Ishikawa (cell line): ENCODE data around the gene FAM83G.
"Not testable (repeated sequence)": the region's sequence is repeated elsewhere in the genome, so short reads cannot be mapped to it uniquely, and the experiment has no call there.

ENCODE experiments used
- CEBPB ChIP-seq: IDR thresholded peaks from 2 replicates; pipeline ENCODE4 v1.6.1; 2012
- CREB1 ChIP-seq: IDR thresholded peaks from 2 replicates; pipeline ENCODE4 v1.6.1; 2012; ENCODE audit warnings: low read depth
- EGR1 ChIP-seq: IDR thresholded peaks from 2 replicates; pipeline ENCODE4 v1.6.1; 2012
- EP300 ChIP-seq: IDR thresholded peaks from 2 replicates; pipeline ENCODE4 v1.6.1; 2012; ENCODE audit warnings: borderline replicate concordance
- FOXM1 ChIP-seq: IDR thresholded peaks from 2 replicates; pipeline ENCODE4 v1.6.1; 2012; ENCODE audit warnings: low read depth, borderline replicate concordance
- RAD21 ChIP-seq: IDR thresholded peaks from 2 replicates; pipeline ENCODE4 v1.6.1; 2012; ENCODE audit warnings: low read depth
- TAF1 ChIP-seq: IDR thresholded peaks from 2 replicates; pipeline ENCODE4 v1.6.1; 2012; ENCODE audit warnings: low read depth, mild to moderate bottlenecking
- TCF12 ChIP-seq: IDR thresholded peaks from 2 replicates; pipeline ENCODE4 v1.6.1; 2012; ENCODE audit warnings: low read depth
- TEAD4 ChIP-seq: IDR thresholded peaks from 2 replicates; pipeline ENCODE4 v1.6.1; 2012
- USF1 ChIP-seq: IDR thresholded peaks from 2 replicates; pipeline ENCODE4 v1.6.1; 2012
- YY1 ChIP-seq: IDR thresholded peaks from 2 replicates; pipeline ENCODE4 v1.6.1; 2012; ENCODE audit warnings: low read depth
- ZBTB7A ChIP-seq: IDR thresholded peaks from 2 replicates; pipeline ENCODE4 v1.6.1; 2012; ENCODE audit warnings: low read depth
- TF ChIP-seq, protein P1 (sequence below): IDR thresholded peaks from 2 replicates; pipeline ENCODE4 v1.6.1; 2012
- TF ChIP-seq, protein P2 (sequence below): IDR thresholded peaks from 2 replicates; pipeline ENCODE4 v1.6.1; 2012; ENCODE audit warnings: low read depth, mild to moderate bottlenecking

Gene FAM83G, protein sequence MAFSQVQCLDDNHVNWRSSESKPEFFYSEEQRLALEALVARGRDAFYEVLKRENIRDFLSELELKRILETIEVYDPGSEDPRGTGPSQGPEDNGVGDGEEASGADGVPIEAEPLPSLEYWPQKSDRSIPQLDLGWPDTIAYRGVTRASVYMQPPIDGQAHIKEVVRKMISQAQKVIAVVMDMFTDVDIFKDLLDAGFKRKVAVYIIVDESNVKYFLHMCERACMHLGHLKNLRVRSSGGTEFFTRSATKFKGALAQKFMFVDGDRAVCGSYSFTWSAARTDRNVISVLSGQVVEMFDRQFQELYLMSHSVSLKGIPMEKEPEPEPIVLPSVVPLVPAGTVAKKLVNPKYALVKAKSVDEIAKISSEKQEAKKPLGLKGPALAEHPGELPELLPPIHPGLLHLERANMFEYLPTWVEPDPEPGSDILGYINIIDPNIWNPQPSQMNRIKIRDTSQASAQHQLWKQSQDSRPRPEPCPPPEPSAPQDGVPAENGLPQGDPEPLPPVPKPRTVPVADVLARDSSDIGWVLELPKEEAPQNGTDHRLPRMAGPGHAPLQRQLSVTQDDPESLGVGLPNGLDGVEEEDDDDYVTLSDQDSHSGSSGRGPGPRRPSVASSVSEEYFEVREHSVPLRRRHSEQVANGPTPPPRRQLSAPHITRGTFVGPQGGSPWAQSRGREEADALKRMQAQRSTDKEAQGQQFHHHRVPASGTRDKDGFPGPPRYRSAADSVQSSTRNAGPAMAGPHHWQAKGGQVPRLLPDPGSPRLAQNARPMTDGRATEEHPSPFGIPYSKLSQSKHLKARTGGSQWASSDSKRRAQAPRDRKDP

GRCh38 chr17:19004421-19005136 lies at the start of gene FAM83G:
FAM83G (minus strand) TSS chr17:19004764; CDS start chr17:19004041, 723 bp downstream.
- no peak for TF ChIP-seq CREB1
- peak; percentile 96 for TF ChIP-seq USF1
- no peak for TF ChIP-seq RAD21
- TF ChIP-seq ZBTB7A: 0 out of 2 replicates have a peak, but pooled peaks have one; percentile 41
- 0 out of 2 replicates have a peak, but pooled peaks have one; percentile 24 for TF ChIP-seq EP300
- no peak for TF ChIP-seq CEBPB
- 0 out of 2 replicates have a peak, but pooled peaks have one; percentile 35 for TF ChIP-seq TCF12
- TF ChIP-seq TEAD4: no peak
- peak; percentile 38; the same call in 1 of the 2 replicates for TF ChIP-seq TAF1
- TF ChIP-seq EGR1: peak; percentile 30; the same call in 1 of the 2 replicates

GRCh38 chr17:19046782-19047375 lies 42.3 kb upstream of the FAM83G start, which contains the start of gene GRAP:
GRAP (minus strand) TSS chr17:19046957; CDS start chr17:19046926, 31 bp downstream.
- TF ChIP-seq YY1, USF1: not testable (repeated sequence)
- TF ChIP-seq, protein P1, sequence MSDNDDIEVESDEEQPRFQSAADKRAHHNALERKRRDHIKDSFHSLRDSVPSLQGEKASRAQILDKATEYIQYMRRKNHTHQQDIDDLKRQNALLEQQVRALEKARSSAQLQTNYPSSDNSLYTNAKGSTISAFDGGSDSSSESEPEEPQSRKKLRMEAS: not testable (repeated sequence)

- TF ChIP-seq RAD21: peak; percentile 65
Measured at GRCh38 chr17:19031729-19032128, 27.2 kb upstream of the FAM83G start.

DNA sequence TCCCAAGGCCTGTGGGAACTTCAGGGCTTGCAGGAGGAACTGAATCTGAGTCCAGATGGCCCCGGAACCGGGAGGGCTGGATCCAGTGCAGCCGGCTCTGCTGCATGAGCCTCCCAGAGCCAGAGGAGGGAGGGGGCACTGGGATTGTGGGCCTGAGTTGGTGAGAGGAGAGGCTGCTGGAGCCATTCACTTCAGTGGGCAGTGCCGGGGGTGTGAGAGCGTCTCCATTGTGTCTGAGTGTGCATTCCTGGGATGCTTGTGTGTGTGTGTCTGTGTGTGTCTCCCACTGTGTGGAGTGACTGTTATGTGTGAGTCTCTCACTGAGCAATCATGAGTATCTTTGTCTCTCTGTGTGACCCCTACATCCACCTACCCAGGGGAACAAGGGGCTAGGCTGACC lies 25.2 kb upstream of the FAM83G start:
- TF ChIP-seq TEAD4: peak; percentile 74

DNA sequence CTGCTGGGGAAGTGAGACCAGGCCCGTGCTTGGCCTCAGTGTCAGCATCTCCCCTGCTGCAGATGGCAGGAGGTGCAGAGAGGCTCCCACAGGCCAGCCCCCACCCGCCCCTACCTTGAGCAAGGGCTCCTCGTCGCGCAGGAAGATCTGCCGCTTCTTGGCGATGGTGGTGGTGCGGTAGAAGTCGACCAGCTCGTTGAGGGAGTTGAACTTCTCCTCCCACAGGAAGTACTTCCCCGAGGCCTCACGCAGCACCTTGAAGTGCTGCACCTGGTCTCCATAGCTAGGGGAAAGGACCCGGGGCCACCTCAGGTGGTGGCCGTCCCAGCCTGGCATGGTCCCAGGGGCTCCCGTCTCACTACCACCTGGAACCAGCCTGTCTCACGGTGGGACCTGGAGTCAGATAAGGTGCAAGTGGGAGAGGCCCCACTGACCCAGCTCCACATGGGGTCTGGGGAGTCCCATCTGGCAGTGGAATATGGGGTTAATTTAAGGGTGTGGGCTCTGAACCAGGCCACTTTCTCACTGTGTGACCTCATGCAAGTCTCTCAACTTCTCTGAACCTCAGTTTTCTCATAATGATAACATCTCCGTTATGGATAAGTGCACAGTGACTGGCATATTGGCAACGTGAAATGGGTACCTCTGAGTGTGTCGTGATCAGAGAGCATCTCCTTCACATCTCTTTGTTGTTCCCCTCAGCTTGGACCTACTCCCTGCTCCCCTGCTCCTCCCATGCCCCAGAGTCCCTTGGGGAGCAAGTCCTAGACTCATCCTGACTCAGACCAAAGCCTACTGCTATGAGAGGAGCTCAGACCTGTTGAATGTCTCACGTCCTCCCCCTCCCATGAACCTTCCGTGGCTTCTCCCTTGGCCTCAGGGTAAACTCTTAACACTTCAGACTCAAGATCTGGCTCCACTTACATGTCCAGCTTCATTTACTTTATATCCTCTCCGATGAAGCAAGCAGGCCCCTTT lies 19.8 kb upstream of the FAM83G start:
- no peak for TF ChIP-seq USF1
- TF ChIP-seq EGR1: no peak
- TF ChIP-seq ZBTB7A: no peak
- no peak for TF ChIP-seq EP300
- TF ChIP-seq, protein P1: no peak
- TF ChIP-seq FOXM1: no peak
- TF ChIP-seq YY1: no peak
- TF ChIP-seq TAF1: no peak

DNA sequence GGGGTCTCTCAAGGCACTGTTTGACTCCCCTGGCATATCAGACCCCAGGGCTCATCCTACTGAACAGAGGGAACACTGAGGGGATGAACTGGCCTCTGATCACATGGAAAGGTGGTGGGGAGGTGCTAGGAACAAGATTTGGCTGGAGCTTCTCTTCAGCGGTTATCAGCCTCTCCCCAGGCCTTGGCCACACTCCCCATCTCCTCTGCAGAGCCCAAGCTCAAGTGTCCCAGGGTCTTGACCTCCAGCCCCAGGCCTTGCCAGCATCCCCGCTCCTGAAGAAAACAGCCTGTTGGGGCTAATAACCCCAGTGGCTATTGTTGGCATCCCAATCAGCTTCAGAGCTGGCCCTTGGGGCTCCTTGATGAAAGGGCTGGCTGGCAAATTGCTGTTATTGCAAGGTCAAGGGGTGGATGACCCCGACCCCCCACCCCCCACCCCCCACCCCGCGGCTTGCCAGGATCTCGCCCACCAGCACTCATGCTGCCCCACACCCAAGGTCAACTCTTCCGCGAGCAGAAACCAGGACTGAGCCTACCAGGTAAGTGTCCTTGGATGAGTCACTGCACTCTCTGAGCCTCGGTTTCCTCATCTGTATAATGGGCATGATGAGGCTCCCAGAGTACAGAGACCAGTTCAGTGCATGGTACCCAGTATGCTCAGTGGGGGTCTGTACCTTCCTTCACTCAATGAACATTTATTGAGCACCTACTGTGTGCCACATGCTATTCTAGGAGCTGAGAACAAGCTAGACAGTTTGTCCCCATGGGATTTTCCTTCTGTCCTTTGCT lies 18.8 kb upstream of the FAM83G start:
- TF ChIP-seq CEBPB (no peak), EGR1 (no peak)
- TF ChIP-seq, protein P1: no peak
- TF ChIP-seq, protein P2, sequence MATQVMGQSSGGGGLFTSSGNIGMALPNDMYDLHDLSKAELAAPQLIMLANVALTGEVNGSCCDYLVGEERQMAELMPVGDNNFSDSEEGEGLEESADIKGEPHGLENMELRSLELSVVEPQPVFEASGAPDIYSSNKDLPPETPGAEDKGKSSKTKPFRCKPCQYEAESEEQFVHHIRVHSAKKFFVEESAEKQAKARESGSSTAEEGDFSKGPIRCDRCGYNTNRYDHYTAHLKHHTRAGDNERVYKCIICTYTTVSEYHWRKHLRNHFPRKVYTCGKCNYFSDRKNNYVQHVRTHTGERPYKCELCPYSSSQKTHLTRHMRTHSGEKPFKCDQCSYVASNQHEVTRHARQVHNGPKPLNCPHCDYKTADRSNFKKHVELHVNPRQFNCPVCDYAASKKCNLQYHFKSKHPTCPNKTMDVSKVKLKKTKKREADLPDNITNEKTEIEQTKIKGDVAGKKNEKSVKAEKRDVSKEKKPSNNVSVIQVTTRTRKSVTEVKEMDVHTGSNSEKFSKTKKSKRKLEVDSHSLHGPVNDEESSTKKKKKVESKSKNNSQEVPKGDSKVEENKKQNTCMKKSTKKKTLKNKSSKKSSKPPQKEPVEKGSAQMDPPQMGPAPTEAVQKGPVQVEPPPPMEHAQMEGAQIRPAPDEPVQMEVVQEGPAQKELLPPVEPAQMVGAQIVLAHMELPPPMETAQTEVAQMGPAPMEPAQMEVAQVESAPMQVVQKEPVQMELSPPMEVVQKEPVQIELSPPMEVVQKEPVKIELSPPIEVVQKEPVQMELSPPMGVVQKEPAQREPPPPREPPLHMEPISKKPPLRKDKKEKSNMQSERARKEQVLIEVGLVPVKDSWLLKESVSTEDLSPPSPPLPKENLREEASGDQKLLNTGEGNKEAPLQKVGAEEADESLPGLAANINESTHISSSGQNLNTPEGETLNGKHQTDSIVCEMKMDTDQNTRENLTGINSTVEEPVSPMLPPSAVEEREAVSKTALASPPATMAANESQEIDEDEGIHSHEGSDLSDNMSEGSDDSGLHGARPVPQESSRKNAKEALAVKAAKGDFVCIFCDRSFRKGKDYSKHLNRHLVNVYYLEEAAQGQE: no peak
